Mesendoderm (in vitro differentiated cells): Measurements from ENCODE around the gene GSTO1.

Experiments used
- DNase-seq: peaks from one replicate; pipeline ENCODE4 v3.0.0; 2013
- H2AK5ac ChIP-seq: 2 replicates; pipeline ENCODE4 v1.6.1; 2013; ENCODE audit warnings: low read length, inconsistent platforms
- H2BK120ac ChIP-seq: 2 replicates; pipeline ENCODE4 v1.6.1; 2013; ENCODE audit warnings: low read depth, mild to moderate bottlenecking, low read length, moderate library complexity, mixed read lengths
- H2BK15ac ChIP-seq: replicated peaks from 2 replicates; pipeline ENCODE4 v1.6.1; 2013; ENCODE audit warnings: low read depth, mild to moderate bottlenecking, moderate library complexity
- H2BK5ac ChIP-seq: 2 replicates; pipeline ENCODE4 v1.6.1; 2013; ENCODE audit warnings: low read length, inconsistent platforms
- H3K18ac ChIP-seq: 2 replicates; pipeline ENCODE4 v1.6.1; 2013; ENCODE audit warnings: mild to moderate bottlenecking, low read length, mixed read lengths
- H3K23ac ChIP-seq: one replicate; pipeline ENCODE4 v1.6.1; 2013; ENCODE audit warnings: low read length
- H3K27ac ChIP-seq: 2 replicates; pipeline ENCODE4 v1.5.1; 2013; ENCODE audit warnings: low read depth, mild to moderate bottlenecking, inconsistent platforms, low read length, moderate library complexity
- H3K27me3 ChIP-seq: 2 replicates; pipeline ENCODE4 v1.6.1; 2013; ENCODE audit warnings: low read length, control low read depth, mild to moderate bottlenecking, inconsistent platforms; ENCODE audit not compliant: insufficient read depth, poor library complexity
- H3K36me3 ChIP-seq: 2 replicates; pipeline ENCODE4 v1.6.1; 2013; ENCODE audit warnings: low read length, inconsistent platforms; ENCODE audit not compliant: control insufficient read depth, insufficient read depth
- H3K4ac ChIP-seq: one replicate; pipeline ENCODE4 v1.6.1; 2013; ENCODE audit warnings: low read depth, mild to moderate bottlenecking, low read length, moderate library complexity
- H3K4me1 ChIP-seq: 2 replicates; pipeline ENCODE4 v1.6.1; 2013; ENCODE audit warnings: low read depth, low read length, inconsistent platforms; ENCODE audit not compliant: control insufficient read depth
- H3K4me2 ChIP-seq: 2 replicates; pipeline ENCODE4 v1.6.1; 2013; ENCODE audit warnings: low read length
- H3K4me3 ChIP-seq: 2 replicates; pipeline ENCODE4 v1.5.1; 2013; ENCODE audit warnings: mild to moderate bottlenecking, low read length
- H3K56ac ChIP-seq: one replicate; pipeline ENCODE4 v1.6.1; 2013; ENCODE audit warnings: low read length
- H3K79me1 ChIP-seq: 2 replicates; pipeline ENCODE4 v1.6.1; 2013; ENCODE audit warnings: low read length, inconsistent platforms
- H3K79me2 ChIP-seq: 2 replicates; pipeline ENCODE4 v1.6.1; 2013; ENCODE audit warnings: mild to moderate bottlenecking, low read length; ENCODE audit not compliant: control insufficient read depth, insufficient read depth
- H3K9ac ChIP-seq: 2 replicates; pipeline ENCODE4 v1.6.1; 2013; ENCODE audit warnings: low read length, inconsistent platforms
- H4K5ac ChIP-seq: one replicate; pipeline ENCODE4 v1.6.1; 2013; ENCODE audit warnings: low read length
- H4K8ac ChIP-seq: one replicate; pipeline ENCODE4 v1.6.1; 2013; ENCODE audit warnings: low read depth, mild to moderate bottlenecking, control low read depth, low read length, moderate library complexity
- WGBS: extraction: QIAGEN DNeasy Blood & Tissue Kit; methylation state at CpG from one replicate; pipeline ENCODE4 v1.1.7; 2013; ENCODE audit warnings: low lambda C conversion rate, missing lambda C conversion rate; ENCODE audit not compliant: insufficient coverage; ENCODE audit errors: extremely low coverage; 5-methylcytosine and 5-hydroxymethylcytosine counted together

GSTO1 gene

GRCh38 chr10:104299031-104299904, 44.6 kb downstream of the GSTO1 start:
- H4K5ac ChIP-seq: no peak overlapping the region
- H2BK120ac ChIP-seq: no peak overlapping the region
- no peaks in the 10 kb centered on the region for H3K79me2 ChIP-seq
- peak overlapping the region; percentile 51 for H3K56ac ChIP-seq
- WGBS: no CpG with 5 or more reads among the region's 13 CpGs
- no peak overlapping the region for H3K9ac ChIP-seq
- no peaks in the 10 kb centered on the region for H3K36me3 ChIP-seq
- peaks cover 21% of the 10 kb centered on the region for H3K4me1 ChIP-seq
- no peaks in the 10 kb centered on the region for H3K27me3 ChIP-seq
- H3K27ac ChIP-seq: no peak overlapping the region
- H3K23ac ChIP-seq: no peak overlapping the region
- peak overlapping the region; percentile 18 for H3K18ac ChIP-seq
- no peak overlapping the region for H3K4ac ChIP-seq
- no peak overlapping the region for H3K4me3 ChIP-seq
- no peaks in the 10 kb centered on the region for H3K79me1 ChIP-seq
- no peak overlapping the region for H4K8ac ChIP-seq
- no peak overlapping the region for H2AK5ac ChIP-seq
- DNase-seq: no peak
- peak overlapping the region; percentile 8 for H2BK15ac ChIP-seq
- no peak overlapping the region for H2BK5ac ChIP-seq
- no peak overlapping the region for H3K4me2 ChIP-seq

- no peak overlapping the region for H3K4me3 ChIP-seq
- no peak overlapping the region for H3K4ac ChIP-seq
- H2BK120ac ChIP-seq: no peak overlapping the region
- no peak overlapping the region for H3K27ac ChIP-seq
- H2BK5ac ChIP-seq: peak overlapping the region; percentile 72
- DNase-seq: no peak
- H3K27me3 ChIP-seq: no peaks in the 10 kb centered on the region
- H3K4me2 ChIP-seq: no peak overlapping the region
- no peak overlapping the region for H2AK5ac ChIP-seq
- H2BK15ac ChIP-seq: no peak overlapping the region
- no peak overlapping the region for H4K8ac ChIP-seq
- H4K5ac ChIP-seq: no peak overlapping the region
- H3K18ac ChIP-seq: no peak overlapping the region
- no peaks in the 10 kb centered on the region for H3K79me2 ChIP-seq
- no CpG with 5 or more reads among the region's 12 CpGs for WGBS
- no peaks in the 10 kb centered on the region for H3K79me1 ChIP-seq
- no peak overlapping the region for H3K9ac ChIP-seq
- H3K23ac ChIP-seq: no peak overlapping the region
- H3K56ac ChIP-seq: peak overlapping the region; percentile 68
- H3K4me1 ChIP-seq: peaks cover 21% of the 10 kb centered on the region
- H3K36me3 ChIP-seq: no peaks in the 10 kb centered on the region
Measured at GRCh38 chr10:104300002-104300735, 45.5 kb downstream of the GSTO1 start.

DNA sequence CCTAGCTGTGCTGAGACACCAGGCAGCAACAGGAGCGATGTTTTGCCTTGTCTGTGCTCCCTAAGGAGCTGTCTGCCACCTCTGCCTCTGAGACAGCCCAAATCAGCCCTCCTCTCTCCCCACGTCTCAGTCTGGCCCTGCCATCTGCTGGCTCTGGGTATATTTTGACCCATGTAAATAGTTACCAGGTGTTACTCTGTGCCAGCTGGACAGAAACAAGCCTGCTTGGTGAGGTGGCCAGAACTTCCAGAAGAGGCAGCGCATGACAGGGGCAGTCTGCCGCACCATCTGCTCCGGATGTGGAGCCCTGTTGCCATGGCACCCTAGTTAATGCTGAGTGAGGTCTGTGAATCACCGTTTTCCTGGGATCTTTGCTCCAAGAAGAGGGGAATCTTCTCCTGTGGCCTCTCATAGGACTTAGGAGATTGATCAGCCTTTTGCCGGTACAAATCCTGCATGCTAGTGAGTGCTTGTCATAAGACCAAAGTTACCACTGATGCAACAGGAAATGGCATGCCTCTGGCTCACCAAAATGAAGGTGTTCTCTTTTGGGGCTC, 46.1 kb downstream of the GSTO1 start:
- no peak overlapping the region for H3K4me3 ChIP-seq
- no peak overlapping the region for H3K27ac ChIP-seq
- peak overlapping the region; percentile 85 for H2AK5ac ChIP-seq
- no peak overlapping the region for H4K5ac ChIP-seq
- no peak overlapping the region for H2BK120ac ChIP-seq
- H3K23ac ChIP-seq: no peak overlapping the region
- H3K4me1 ChIP-seq: peaks cover 21% of the 10 kb centered on the region
- no peak overlapping the region for H3K4ac ChIP-seq
- no peaks in the 10 kb centered on the region for H3K79me1 ChIP-seq
- H2BK5ac ChIP-seq: no peak overlapping the region
- no peaks in the 10 kb centered on the region for H3K79me2 ChIP-seq
- H2BK15ac ChIP-seq: no peak overlapping the region
- H3K4me2 ChIP-seq: no peak overlapping the region
- H3K56ac ChIP-seq: peak overlapping the region; percentile 68
- DNase-seq: peak; percentile 85
- no peak overlapping the region for H3K18ac ChIP-seq
- no peak overlapping the region for H3K9ac ChIP-seq
- no peak overlapping the region for H4K8ac ChIP-seq
- H3K36me3 ChIP-seq: no peaks in the 10 kb centered on the region
- no peaks in the 10 kb centered on the region for H3K27me3 ChIP-seq
- WGBS: no CpG with 5 or more reads among the region's 7 CpGs

DNA sequence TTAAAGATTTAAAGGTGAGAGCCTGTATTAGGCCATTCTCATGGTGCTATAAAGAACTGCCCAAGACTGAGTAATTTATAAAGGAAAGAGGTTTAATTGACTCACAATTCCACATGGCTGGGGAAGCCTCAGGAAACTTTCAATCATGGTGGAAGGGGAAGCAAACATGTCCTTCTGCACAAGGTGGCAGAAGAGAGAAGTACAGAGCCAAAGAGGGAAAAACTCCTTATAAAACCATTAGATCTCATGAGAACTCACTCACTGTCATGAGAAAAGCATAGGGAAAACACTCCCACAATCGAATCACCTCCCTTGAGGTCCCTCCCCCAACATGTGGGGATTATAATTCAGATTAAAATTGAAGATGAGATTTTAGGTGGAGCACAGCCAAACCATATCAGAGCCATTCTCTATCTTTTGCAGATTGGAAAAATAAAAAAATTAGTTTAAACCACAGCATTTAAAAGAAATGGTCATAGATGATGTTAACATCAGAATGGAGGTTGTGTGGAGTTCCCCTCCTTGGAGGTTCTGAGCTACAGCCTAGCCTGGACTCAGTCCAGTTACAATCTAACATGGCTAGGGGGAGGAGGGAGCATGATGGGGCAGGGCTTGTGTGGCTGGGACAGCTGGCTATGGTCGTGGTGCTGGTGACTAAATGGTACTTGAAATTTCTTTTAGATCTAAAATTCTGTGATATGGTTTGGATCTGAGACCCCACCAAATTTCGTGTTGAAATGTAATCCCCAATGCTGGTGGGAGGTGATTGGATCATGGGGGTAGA, 47.4 kb downstream of the GSTO1 start:
- Histone ChIP-seq H3K23ac (no peak overlapping the region), H2BK5ac (no peak overlapping the region), H3K79me2 (no peaks in the 10 kb centered on the region), H2AK5ac (no peak overlapping the region), H3K4ac (no peak overlapping the region), H3K4me2 (no peak overlapping the region), H3K18ac (no peak overlapping the region), H3K27me3 (no peaks in the 10 kb centered on the region), H2BK15ac (no peak overlapping the region), H3K56ac (no peak overlapping the region), H3K4me1 (peaks cover 19% of the 10 kb centered on the region), H2BK120ac (no peak overlapping the region), H3K36me3 (no peaks in the 10 kb centered on the region), H3K4me3 (no peak overlapping the region), H3K27ac (no peak overlapping the region), H4K5ac (no peak overlapping the region), H4K8ac (no peak overlapping the region), H3K9ac (no peak overlapping the region), H3K79me1 (no peaks in the 10 kb centered on the region)
- DNase-seq: no peak
- no CpG with 5 or more reads among the region's 3 CpGs for WGBS

- Histone ChIP-seq H3K23ac (no peak overlapping the region), H4K5ac (no peak overlapping the region), H3K27ac (no peak overlapping the region), H3K79me1 (no peaks in the 10 kb centered on the region), H4K8ac (no peak overlapping the region), H3K4me3 (no peak overlapping the region), H3K27me3 (no peaks in the 10 kb centered on the region), H2AK5ac (no peak overlapping the region), H3K4ac (no peak overlapping the region), H2BK120ac (no peak overlapping the region), H3K36me3 (no peaks in the 10 kb centered on the region), H3K9ac (no peak overlapping the region), H3K79me2 (no peaks in the 10 kb centered on the region), H3K56ac (no peak overlapping the region), H3K18ac (no peak overlapping the region), H3K4me2 (no peak overlapping the region), H3K4me1 (peaks cover 13% of the 10 kb centered on the region), H2BK15ac (no peak overlapping the region), H2BK5ac (no peak overlapping the region)
- no peak for DNase-seq
- WGBS: no CpG with 5 or more reads among the region's 2 CpGs
Measured at GRCh38 chr10:104303594-104304355, 49.1 kb downstream of the GSTO1 start.
